Suppressor macrophage (primary cell): ENCODE results near the gene ROPN1B.

Experiments
- DNase-seq, 4 experiments: peaks; one replicate each; pipeline ENCODE4 v3.0.0-alpha.2; 2020 to 2022

The ROPN1B gene

GRCh38 chr3:126005951-126006350, 37.0 kb downstream of the ROPN1B start:
- no peak for DNase-seq

- DNase-seq: no peak
These were observed 39.2 kb downstream of the ROPN1B start for GRCh38 chr3:126008219-126008618.

GRCh38 chr3:126009181-126009580, 40.2 kb downstream of the ROPN1B start:
- DNase-seq: no peak

- DNase-seq: no peak
These were observed 44.8 kb downstream of the ROPN1B start for GRCh38 chr3:126013751-126014156.

- DNase-seq: no peak
These were observed 45.3 kb downstream of the ROPN1B start for GRCh38 chr3:126014252-126014651.

GRCh38 chr3:126015075-126015474, 46.1 kb downstream of the ROPN1B start:
- no peak for DNase-seq

- DNase-seq: no peak
These were observed 47.6 kb downstream of the ROPN1B start for GRCh38 chr3:126016616-126017015.

GRCh38 chr3:126017362-126017761, 48.4 kb downstream of the ROPN1B start:
- no peak for DNase-seq

- DNase-seq: no peak
These were observed 49.6 kb downstream of the ROPN1B start for GRCh38 chr3:126018545-126018944.

GRCh38 chr3:126018995-126019394, 50.0 kb downstream of the ROPN1B start:
- peak in 2 of 4 experiments; percentile 8 to 15 for DNase-seq

GRCh38 chr3:126019683-126020082, 50.7 kb downstream of the ROPN1B start:
- no peak for DNase-seq

GRCh38 chr3:126021224-126021623, 52.2 kb downstream of the ROPN1B start:
- DNase-seq: no peak

GRCh38 chr3:126021702-126022101, 52.7 kb downstream of the ROPN1B start:
- DNase-seq: no peak

GRCh38 chr3:126022741-126023359, 53.9 kb downstream of the ROPN1B start:
- no peak for DNase-seq

- no peak for DNase-seq
These were observed 54.4 kb downstream of the ROPN1B start for GRCh38 chr3:126023390-126023789.

GRCh38 chr3:126024049-126024854, 55.3 kb downstream of the ROPN1B start:
- no peak for DNase-seq

- DNase-seq: no peak
These were observed 56.2 kb downstream of the ROPN1B start for GRCh38 chr3:126025116-126025729.

- DNase-seq: no peak
These were observed 56.9 kb downstream of the ROPN1B start for GRCh38 chr3:126025862-126026261.

GRCh38 chr3:126026277-126026751, 57.3 kb downstream of the ROPN1B start:
- DNase-seq: no peak

- DNase-seq: no peak
These were observed 57.8 kb downstream of the ROPN1B start for GRCh38 chr3:126026761-126027160.

GRCh38 chr3:126028096-126028495, 59.1 kb downstream of the ROPN1B start:
- no peak for DNase-seq

- no peak for DNase-seq
These were observed 60.3 kb downstream of the ROPN1B start for GRCh38 chr3:126029241-126029640.

- no peak for DNase-seq
These were observed 61.5 kb downstream of the ROPN1B start for GRCh38 chr3:126030455-126030854.
